Measurements from ENCODE around the gene SLC6A20. TPM values are rescaled to one million over a fixed set of nuclear protein-coding genes. Genes with fewer than 3 reads are reported as not detected.

SLC6A20 gene
- total RNA-seq, 2 experiments from 2014 or later, result not detected

GRCh38 chr3:45756055-45756454 lies 40.3 kb downstream of the SLC6A20 start:
- H3K27ac ChIP-seq (ENCODE audit: low read depth, low read length, poor library complexity, severe bottlenecking), result no peak overlapping the region
- H2AFZ ChIP-seq (ENCODE audit: low read length), result no peak overlapping the region
- no peak for TF ChIP-seq EZH2phosphoT487 (IDR thresholded peaks at IDR 0.05; ENCODE audit: borderline replicate concordance, low read depth, low read length)
- TF ChIP-seq, protein P1, sequence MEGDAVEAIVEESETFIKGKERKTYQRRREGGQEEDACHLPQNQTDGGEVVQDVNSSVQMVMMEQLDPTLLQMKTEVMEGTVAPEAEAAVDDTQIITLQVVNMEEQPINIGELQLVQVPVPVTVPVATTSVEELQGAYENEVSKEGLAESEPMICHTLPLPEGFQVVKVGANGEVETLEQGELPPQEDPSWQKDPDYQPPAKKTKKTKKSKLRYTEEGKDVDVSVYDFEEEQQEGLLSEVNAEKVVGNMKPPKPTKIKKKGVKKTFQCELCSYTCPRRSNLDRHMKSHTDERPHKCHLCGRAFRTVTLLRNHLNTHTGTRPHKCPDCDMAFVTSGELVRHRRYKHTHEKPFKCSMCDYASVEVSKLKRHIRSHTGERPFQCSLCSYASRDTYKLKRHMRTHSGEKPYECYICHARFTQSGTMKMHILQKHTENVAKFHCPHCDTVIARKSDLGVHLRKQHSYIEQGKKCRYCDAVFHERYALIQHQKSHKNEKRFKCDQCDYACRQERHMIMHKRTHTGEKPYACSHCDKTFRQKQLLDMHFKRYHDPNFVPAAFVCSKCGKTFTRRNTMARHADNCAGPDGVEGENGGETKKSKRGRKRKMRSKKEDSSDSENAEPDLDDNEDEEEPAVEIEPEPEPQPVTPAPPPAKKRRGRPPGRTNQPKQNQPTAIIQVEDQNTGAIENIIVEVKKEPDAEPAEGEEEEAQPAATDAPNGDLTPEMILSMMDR (conservative IDR thresholded peaks at IDR 0.05; ENCODE audit: low read length), result no peak
- H3K36me3 ChIP-seq (ENCODE audit: insufficient read depth, low read length), result no peaks in the 10 kb centered on the region
- no peaks in the 10 kb centered on the region for H4K20me1 ChIP-seq (ENCODE audit: insufficient read depth, low read length)
- H3K4me3 ChIP-seq (ENCODE audit: low read depth, low read length, poor library complexity, severe bottlenecking), result no peak overlapping the region
- intact Hi-C loops (cut with micrococcal nuclease; ENCODE audit: unreplicated experiment), result no loop called here
- no peaks in the 10 kb centered on the region for H3K4me1 ChIP-seq (ENCODE audit: insufficient read depth, low read length, poor library complexity, severe bottlenecking)
- DNase-seq (ENCODE audit: low spot score), result no peak
- ChIA-PET POLR2A (no interaction called here), CTCF (ENCODE audit: unreplicated experiment) (no interaction called here)
- H3K4me2 ChIP-seq (ENCODE audit: low read length), result no peak overlapping the region
- H3K9me3 ChIP-seq (ENCODE audit: low read length), result no peaks in the 10 kb centered on the region
- no peaks in the 10 kb centered on the region for H3K79me2 ChIP-seq (ENCODE audit: insufficient read depth, low read depth, low read length)
- BruUV-seq (replicated peaks), result no TSS peak
- no peaks in the 10 kb centered on the region for H3K9me2 ChIP-seq (ENCODE audit: insufficient read depth, low read length)

GRCh38 chr3:45754461-45754860 lies 41.9 kb downstream of the SLC6A20 start:
- intact Hi-C loops (cut with micrococcal nuclease; ENCODE audit: unreplicated experiment), result no loop called here

DNA sequence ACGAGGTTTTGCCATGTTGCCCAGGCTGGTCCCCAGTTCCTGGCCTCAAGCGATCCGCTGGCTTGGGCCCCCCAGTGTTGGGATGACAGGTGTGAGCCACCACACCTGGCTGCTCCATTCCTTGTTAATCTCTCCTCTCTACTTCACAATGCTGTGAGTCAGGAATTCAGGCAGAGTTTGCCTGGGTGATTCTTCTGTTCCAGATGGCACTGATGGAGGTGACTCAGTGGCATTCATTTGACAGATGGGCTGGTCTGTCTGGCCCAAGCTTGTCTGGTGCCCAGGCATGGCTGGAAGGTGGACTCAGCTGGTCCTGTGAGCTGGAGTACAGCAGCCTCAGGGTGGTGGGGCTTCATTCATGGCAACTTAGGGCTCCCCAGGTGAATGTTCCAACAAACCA lies 43.2 kb downstream of the SLC6A20 start:
- no peak for DNase-seq (ENCODE audit: low spot score)
- no peaks in the 10 kb centered on the region for H3K79me2 ChIP-seq (ENCODE audit: insufficient read depth, low read depth, low read length)
- no peak overlapping the region for H2AFZ ChIP-seq (ENCODE audit: low read length)
- no peak for TF ChIP-seq EZH2phosphoT487 (IDR thresholded peaks at IDR 0.05; ENCODE audit: borderline replicate concordance, low read depth, low read length)
- TF ChIP-seq, protein P1 (conservative IDR thresholded peaks at IDR 0.05; ENCODE audit: low read length), result no peak
- no peaks in the 10 kb centered on the region for H4K20me1 ChIP-seq (ENCODE audit: insufficient read depth, low read length)
- no peaks in the 10 kb centered on the region for H3K9me2 ChIP-seq (ENCODE audit: insufficient read depth, low read length)
- ChIA-PET CTCF (ENCODE audit: unreplicated experiment) (no interaction called here), POLR2A (no interaction called here)
- no TSS peak for BruUV-seq (replicated peaks)
- no peak overlapping the region for H3K4me3 ChIP-seq (ENCODE audit: low read depth, low read length, poor library complexity, severe bottlenecking)
- no peaks in the 10 kb centered on the region for H3K4me1 ChIP-seq (ENCODE audit: insufficient read depth, low read length, poor library complexity, severe bottlenecking)
- H3K36me3 ChIP-seq (ENCODE audit: insufficient read depth, low read length), result no peaks in the 10 kb centered on the region
- H3K4me2 ChIP-seq (ENCODE audit: low read length), result no peak overlapping the region
- no peaks in the 10 kb centered on the region for H3K9me3 ChIP-seq (ENCODE audit: low read length)
- intact Hi-C loops (cut with micrococcal nuclease; ENCODE audit: unreplicated experiment), result no loop called here
- no peak overlapping the region for H3K27ac ChIP-seq (ENCODE audit: low read depth, low read length, poor library complexity, severe bottlenecking)

More at GRCh38 chr3:45754461-45754860, 41.9 kb downstream of the SLC6A20 start:
- no peaks in the 10 kb centered on the region for H3K36me3 ChIP-seq (ENCODE audit: insufficient read depth, low read length)
- H3K4me3 ChIP-seq (ENCODE audit: low read depth, low read length, poor library complexity, severe bottlenecking), result no peak overlapping the region
- no peak overlapping the region for H3K27ac ChIP-seq (ENCODE audit: low read depth, low read length, poor library complexity, severe bottlenecking)
- ChIA-PET POLR2A (no interaction called here), CTCF (ENCODE audit: unreplicated experiment) (no interaction called here)
- DNase-seq (ENCODE audit: low spot score), result no peak
- H3K9me2 ChIP-seq (ENCODE audit: insufficient read depth, low read length), result no peaks in the 10 kb centered on the region
- H3K9me3 ChIP-seq (ENCODE audit: low read length), result no peaks in the 10 kb centered on the region
- TF ChIP-seq, protein P1 (conservative IDR thresholded peaks at IDR 0.05; ENCODE audit: low read length), result no peak
- TF ChIP-seq EZH2phosphoT487 (IDR thresholded peaks at IDR 0.05; ENCODE audit: borderline replicate concordance, low read depth, low read length), result no peak
- no peaks in the 10 kb centered on the region for H4K20me1 ChIP-seq (ENCODE audit: insufficient read depth, low read length)
- no peak overlapping the region for H3K4me2 ChIP-seq (ENCODE audit: low read length)
- no peak overlapping the region for H2AFZ ChIP-seq (ENCODE audit: low read length)
- no TSS peak for BruUV-seq (replicated peaks)
- H3K4me1 ChIP-seq (ENCODE audit: insufficient read depth, low read length, poor library complexity, severe bottlenecking), result no peaks in the 10 kb centered on the region
- H3K79me2 ChIP-seq (ENCODE audit: insufficient read depth, low read depth, low read length), result no peaks in the 10 kb centered on the region

All from OCI-LY7 (cell line).